Effector memory CD4-positive, alpha-beta T cell (primary cell): ENCODE results near the gene BAD.

Source experiments
- DNase-seq, 3 donors: peaks; one replicate each; pipeline ENCODE4 v3.0.0-alpha.2; 2020
- H3K27ac ChIP-seq: 2 replicates; pipeline ENCODE4 v1.7.0; 2013; ENCODE audit warnings: mild to moderate bottlenecking, low read length, moderate library complexity; ENCODE audit not compliant: insufficient read depth, poor library complexity, severe bottlenecking
- H3K27me3 ChIP-seq: replicated peaks from 2 replicates; pipeline ENCODE4 v1.7.0; 2013; ENCODE audit warnings: mild to moderate bottlenecking, low read length; ENCODE audit not compliant: insufficient read depth, control insufficient read depth, poor library complexity, severe bottlenecking
- H3K36me3 ChIP-seq: 2 replicates; pipeline ENCODE4 v1.7.0; 2013; ENCODE audit warnings: mild to moderate bottlenecking, low read length, moderate library complexity; ENCODE audit not compliant: control insufficient read depth, insufficient read depth
- H3K4me1 ChIP-seq: 2 replicates; pipeline ENCODE4 v1.7.0; 2013; ENCODE audit warnings: low read length, mild to moderate bottlenecking; ENCODE audit not compliant: control insufficient read depth, insufficient read depth, poor library complexity, severe bottlenecking
- H3K4me3 ChIP-seq: 2 replicates; pipeline ENCODE4 v1.7.0; 2013; ENCODE audit warnings: low read length, low read depth, mild to moderate bottlenecking; ENCODE audit not compliant: insufficient read depth, poor library complexity, severe bottlenecking
- H3K9me3 ChIP-seq: 2 replicates; pipeline ENCODE4 v1.7.0; 2013; ENCODE audit warnings: mild to moderate bottlenecking, low read length, moderate library complexity; ENCODE audit not compliant: control insufficient read depth

The BAD gene

DNA sequence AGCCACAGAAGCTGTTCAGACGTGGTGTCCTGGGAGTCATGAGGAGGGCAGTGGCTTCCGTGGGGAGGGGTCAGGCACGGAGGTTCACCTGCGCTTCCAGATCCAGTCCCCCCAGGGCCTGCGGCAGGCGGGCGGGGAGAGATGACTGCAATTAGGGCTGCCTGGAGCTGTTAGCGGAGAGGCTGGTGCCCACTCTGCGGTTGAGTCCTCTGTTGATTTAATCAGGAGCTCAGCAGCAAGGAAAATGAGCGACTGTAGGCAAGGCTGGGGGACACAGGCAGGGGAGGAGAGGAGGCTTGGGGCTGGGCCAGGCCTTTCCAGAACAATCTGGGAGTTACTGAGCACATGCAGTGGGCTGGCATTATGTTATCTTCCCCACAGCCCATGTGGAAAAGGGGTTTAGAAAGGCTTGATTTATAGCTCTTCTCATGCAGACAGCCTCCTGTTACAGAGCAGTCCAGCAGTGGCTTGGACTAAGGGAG, 20.1 kb downstream of the BAD start:
- DNase-seq = no peak
- Histone ChIP-seq H3K36me3 (peaks cover 6% of the 10 kb centered on the region), H3K4me1 (peaks cover 8% of the 10 kb centered on the region), H3K27me3 (no peaks in the 10 kb centered on the region), H3K9me3 (no peaks in the 10 kb centered on the region), H3K27ac (no peak overlapping the region), H3K4me3 (no peak overlapping the region)

DNA sequence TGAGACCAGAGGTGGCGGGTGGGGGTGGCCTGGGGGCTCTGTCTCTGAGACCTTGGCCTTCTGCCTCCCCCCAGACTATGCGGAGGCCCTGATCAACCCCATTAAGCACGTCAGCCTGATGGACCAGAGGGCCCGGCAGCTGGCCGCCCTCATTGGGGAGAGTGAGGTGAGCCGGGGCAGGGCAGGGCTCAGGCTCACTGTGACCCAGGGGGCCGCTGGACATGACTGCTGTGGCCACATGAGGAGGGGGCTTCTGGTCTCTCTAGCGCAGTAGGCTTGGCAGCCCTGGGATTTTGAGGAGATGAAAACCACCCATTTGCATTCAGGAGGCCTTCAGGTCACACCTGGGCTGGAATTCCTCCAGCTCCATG, 20.5 kb downstream of the BAD start:
- no peaks in the 10 kb centered on the region for H3K27me3 ChIP-seq
- DNase-seq = no peak
- H3K4me3 ChIP-seq = no peak overlapping the region
- H3K27ac ChIP-seq = no peak overlapping the region
- no peaks in the 10 kb centered on the region for H3K9me3 ChIP-seq
- H3K36me3 ChIP-seq = peaks cover 6% of the 10 kb centered on the region
- H3K4me1 ChIP-seq = peaks cover 6% of the 10 kb centered on the region

DNA sequence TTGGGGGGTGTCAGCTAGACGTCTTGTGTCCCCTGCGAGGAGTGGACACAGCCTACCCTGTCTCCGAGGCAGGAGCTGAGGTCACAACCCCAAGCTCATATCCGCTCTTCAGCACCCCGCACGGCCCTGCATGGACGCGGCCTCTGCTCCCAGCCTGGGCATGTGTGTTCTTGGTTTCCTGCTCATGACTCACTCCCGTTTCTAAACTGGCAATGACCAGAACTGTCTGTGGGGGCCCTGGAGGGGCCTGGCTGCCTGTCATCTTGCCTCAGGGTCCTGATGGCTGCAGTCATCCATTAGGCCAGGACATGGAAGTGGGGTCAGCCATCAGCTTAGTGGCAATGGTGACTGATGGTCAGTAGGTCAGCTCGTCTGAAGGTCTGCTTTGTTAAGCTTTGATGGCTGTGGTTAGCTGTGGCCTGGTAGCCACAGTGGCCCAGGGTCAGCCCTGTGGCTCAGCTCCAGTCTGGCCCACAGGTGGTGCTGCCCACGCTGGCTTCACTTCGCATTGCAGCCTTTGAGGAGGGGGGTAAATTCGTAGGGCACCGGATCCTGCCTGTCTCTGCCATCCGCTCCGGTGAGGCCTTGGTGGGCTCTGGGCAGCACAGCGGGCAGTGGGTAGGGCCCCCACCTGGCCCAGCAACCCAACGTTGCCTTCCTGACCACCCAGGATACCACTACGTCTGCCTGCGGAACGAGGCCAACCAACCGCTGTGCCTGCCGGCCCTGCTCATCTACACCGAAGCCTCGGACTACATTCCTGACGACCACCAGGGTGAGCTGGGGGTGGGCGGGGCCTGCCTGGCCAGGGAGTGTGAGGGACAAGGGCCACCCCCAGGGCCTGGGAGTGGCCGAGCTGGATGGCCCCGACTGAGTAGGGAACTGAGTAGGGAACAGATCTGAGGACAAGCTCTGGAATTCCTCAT, 21.2 kb downstream of the BAD start:
- Histone ChIP-seq H3K4me3 (no peak overlapping the region), H3K36me3 (peaks cover 6% of the 10 kb centered on the region)

DNA sequence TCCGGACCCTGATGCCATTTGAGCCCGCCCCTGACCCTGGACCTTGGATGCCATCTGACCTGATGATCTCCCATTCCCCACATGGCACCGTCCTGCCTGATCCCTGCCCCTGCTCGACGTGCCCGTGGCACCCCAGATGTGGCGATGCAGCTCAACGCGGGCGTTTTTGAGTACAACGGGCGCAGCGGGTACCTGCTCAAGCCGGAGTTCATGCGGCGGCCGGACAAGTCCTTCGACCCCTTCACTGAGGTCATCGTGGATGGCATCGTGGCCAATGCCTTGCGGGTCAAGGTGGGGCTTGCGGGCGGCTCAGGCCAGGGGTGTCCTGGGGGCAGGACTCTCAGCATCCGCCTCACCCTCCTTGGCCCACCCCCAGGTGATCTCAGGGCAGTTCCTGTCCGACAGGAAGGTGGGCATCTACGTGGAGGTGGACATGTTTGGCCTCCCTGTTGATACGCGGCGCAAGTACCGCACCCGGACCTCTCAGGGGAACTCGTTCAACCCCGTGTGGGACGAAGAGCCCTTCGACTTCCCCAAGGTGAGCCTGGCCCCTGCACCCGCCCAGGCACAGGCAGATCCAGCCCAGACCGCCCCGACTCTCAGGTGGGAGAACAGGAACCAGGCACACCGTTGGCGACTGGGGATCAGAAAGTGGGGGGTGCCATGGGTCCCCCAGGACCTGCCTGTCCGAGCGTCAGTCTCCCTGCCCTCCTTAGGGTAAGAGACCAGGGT, 22.0 kb downstream of the BAD start:
- DNase-seq = no peak
- Histone ChIP-seq H3K4me1 (no peaks in the 10 kb centered on the region), H3K36me3 (peaks cover 6% of the 10 kb centered on the region), H3K27me3 (no peaks in the 10 kb centered on the region), H3K27ac (no peak overlapping the region), H3K4me3 (no peak overlapping the region), H3K9me3 (no peaks in the 10 kb centered on the region)

More for the DNA sequence above, 21.2 kb downstream of the BAD start:
- Histone ChIP-seq H3K27ac (no peak overlapping the region), H3K27me3 (no peaks in the 10 kb centered on the region), H3K4me1 (no peaks in the 10 kb centered on the region), H3K9me3 (no peaks in the 10 kb centered on the region)
- no peak for DNase-seq

DNA sequence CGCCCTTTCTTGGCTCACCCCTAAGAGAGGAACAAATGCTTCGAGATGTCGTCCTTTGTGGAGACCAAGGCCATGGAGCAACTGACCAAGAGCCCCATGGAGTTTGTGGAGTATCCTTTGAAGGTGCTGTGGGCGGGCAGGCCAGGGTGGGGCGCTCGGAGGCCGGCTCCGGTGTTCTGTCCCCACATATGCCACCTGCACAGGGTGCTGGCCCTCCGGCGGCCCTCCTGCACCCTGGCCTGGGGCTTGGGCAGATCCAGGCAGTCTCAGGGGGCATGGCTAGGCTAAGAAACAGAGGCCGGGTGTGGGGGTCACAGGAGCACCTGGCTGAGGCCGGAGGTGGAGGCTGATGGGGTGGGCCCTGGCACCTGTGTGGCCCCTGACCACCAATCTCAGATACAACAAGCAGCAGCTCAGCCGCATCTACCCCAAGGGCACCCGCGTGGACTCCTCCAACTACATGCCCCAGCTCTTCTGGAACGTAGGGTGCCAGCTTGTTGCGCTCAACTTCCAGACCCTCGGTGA, 22.8 kb downstream of the BAD start:
- Histone ChIP-seq H3K9me3 (no peaks in the 10 kb centered on the region), H3K4me1 (no peaks in the 10 kb centered on the region), H3K27me3 (no peaks in the 10 kb centered on the region), H3K27ac (no peak overlapping the region), H3K4me3 (no peak overlapping the region), H3K36me3 (peaks cover 6% of the 10 kb centered on the region)
- DNase-seq = no peak

DNA sequence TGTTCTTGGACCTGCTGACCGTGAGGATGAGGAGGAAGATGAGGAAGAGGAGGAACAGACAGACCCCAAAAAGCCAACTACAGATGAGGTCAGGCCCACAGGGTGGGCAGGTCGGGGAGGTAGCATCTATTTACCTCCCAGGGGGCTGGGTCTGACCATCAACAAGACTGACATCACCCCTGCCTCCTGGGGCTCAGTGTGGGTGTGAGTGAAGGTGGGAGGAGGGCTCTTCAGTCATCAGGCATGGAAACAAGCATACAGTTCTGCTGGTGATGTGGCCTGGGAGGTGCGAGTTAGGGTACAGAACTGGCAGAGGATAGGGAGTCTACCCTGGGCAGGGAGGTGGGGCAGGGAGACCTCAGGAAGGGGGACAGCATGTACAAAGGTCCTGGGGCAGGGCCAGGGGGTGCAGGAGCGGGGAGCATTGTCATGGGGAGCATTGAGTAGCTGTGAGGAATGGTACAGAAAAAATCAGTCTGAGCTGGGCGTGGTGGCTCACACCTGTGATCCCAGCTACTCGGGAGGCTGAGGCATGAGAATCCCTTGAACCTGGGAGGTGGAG, 24.2 kb downstream of the BAD start:
- DNase-seq = no peak
- peaks cover 6% of the 10 kb centered on the region for H3K36me3 ChIP-seq
- H3K27ac ChIP-seq = no peak overlapping the region
- no peaks in the 10 kb centered on the region for H3K27me3 ChIP-seq
- H3K9me3 ChIP-seq = no peaks in the 10 kb centered on the region
- no peaks in the 10 kb centered on the region for H3K4me1 ChIP-seq
- no peak overlapping the region for H3K4me3 ChIP-seq

DNA sequence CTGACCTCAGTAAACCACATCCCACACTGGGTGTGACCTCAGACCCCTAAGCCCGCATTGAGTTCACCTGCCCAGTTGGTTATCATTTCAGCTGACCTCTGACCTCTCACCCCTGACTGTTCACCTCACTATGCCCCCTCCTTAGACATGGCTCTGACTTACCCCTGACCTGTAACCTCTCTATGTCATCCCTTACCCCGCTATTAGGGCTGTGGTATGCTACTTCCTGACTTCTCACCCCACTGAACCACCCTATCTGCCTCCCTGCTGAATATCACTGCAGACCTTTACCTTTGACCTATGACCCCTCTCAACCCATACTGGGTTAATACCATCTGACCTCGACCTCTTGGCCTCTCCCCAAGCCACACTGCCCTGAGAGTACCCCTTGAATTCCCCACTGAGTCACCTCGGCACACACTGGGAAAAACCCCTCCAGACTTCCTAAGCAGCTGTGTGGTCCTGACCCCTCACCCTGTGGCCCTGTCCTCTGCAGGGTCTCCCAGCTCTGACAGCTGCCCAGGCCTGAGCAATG, 24.9 kb downstream of the BAD start:
- H3K27me3 ChIP-seq = no peaks in the 10 kb centered on the region
- H3K9me3 ChIP-seq = no peaks in the 10 kb centered on the region
- no peaks in the 10 kb centered on the region for H3K4me1 ChIP-seq
- H3K27ac ChIP-seq = no peak overlapping the region
- H3K36me3 ChIP-seq = peaks cover 6% of the 10 kb centered on the region
- H3K4me3 ChIP-seq = no peak overlapping the region
- DNase-seq = no peak

DNA sequence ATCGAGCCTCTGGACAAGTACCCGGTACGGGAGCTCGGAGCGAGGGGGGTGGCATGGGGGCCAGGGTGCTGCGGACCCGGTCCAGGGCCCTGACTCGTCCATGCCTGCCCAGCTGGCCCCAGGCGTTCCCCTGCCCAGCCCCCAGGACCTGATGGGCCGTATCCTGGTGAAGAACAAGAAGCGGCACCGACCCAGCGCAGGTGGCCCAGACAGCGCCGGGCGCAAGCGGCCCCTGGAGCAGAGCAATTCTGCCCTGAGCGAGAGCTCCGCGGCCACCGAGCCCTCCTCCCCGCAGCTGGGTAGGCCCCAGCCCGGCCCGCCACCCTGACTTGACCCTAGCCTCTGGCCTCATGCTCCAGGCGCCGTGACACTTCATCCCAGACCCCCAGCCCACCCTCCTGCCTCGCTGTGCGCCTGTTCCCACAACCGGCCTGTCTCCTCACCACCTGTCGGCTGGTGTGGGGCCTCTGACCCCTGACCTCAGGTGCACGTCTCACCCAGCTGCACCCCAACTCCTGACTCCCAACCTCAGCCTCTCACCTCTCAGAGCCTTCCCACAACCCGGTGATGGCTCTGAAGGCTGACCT, 25.4 kb downstream of the BAD start:
- Histone ChIP-seq H3K27ac (no peak overlapping the region), H3K36me3 (peaks cover 5% of the 10 kb centered on the region), H3K4me1 (no peaks in the 10 kb centered on the region), H3K4me3 (no peak overlapping the region), H3K27me3 (no peaks in the 10 kb centered on the region), H3K9me3 (no peaks in the 10 kb centered on the region)
- no peak for DNase-seq

DNA sequence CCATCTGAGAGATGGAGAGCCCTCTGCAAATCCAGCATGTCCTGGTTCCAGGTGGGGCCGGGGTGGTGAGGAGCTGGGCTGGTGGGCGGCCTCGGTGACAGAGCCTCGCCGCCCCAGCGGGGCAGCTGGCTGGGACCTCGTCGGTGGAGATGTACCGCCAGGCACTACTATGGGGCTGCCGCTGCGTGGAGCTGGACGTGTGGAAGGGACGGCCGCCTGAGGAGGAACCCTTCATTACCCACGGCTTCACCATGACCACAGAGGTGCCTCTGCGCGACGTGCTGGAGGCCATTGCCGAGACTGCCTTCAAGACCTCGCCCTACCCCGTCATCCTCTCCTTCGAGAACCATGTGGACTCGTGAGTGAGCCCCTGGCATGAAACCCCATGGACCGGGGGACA, 26.1 kb downstream of the BAD start:
- no peak for DNase-seq
- Histone ChIP-seq H3K4me3 (no peak overlapping the region), H3K36me3 (no peaks in the 10 kb centered on the region), H3K4me1 (no peaks in the 10 kb centered on the region), H3K27ac (no peak overlapping the region), H3K27me3 (no peaks in the 10 kb centered on the region), H3K9me3 (no peaks in the 10 kb centered on the region)
